Erythroblast (primary cell): ENCODE data around the gene ZCCHC14.

ENCODE experiments used
- GATA1 ChIP-seq: IDR thresholded peaks from 2 replicates; pipeline ENCODE4 v1.6.1; 2011; ENCODE audit warnings: low read depth, mild to moderate bottlenecking, control low read depth, low read length, moderate library complexity
- POLR2A ChIP-seq: IDR thresholded peaks from 2 replicates; pipeline ENCODE4 v1.6.1; 2011; ENCODE audit warnings: mild to moderate bottlenecking, low read length

DNA sequence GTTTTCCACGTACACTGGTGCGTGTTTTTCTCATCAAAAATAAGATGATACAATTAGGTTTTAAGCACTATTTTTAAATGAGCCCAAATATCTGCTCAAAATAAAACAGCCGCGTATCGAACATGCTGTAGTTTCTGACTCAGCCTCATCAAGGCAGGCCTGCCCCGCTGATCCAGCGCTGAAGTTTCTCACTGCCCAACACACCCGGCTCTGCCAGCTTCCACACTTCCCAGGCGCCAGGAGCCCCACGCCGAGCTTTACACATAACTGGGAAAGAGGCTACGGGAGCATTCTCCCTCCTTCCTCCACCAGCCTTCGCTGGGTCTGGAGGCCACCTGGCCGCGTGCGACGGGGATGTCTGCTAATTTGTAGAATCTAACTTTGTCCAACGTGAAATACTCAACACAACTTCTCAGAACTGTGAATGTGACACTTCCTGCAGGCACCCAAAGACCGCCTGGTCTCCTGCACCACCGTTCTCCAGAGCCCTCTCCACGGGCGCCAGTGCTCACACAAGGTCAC is 58.6 kb downstream of the ZCCHC14 start:
- no peak for TF ChIP-seq POLR2A
- no peak for TF ChIP-seq GATA1
